GM13977 (cell line): ENCODE data around the gene PHF12.

Experiments
- DNase-seq: peaks from one replicate; pipeline ENCODE4 v3.0.0; 2012; ENCODE audit warnings: low spot score
- CTCF ChIP-seq: IDR thresholded peaks from 2 replicates; pipeline ENCODE4 v1.5.1; 2012; ENCODE audit warnings: mild to moderate bottlenecking, control low read depth; ENCODE audit not compliant: insufficient read depth; ENCODE audit errors: extremely low read depth, missing control alignments
- in situ Hi-C: fragments of 300-500 bp; cut with MboI; formaldehyde crosslinking; loops from one replicate; pipeline ENCODE4 v1.12.0; 2022; ENCODE audit warnings: low sequenced_read_pairs, low pct_unique_long_range_greater_than_20kb, mixed read lengths, inconsistent platforms; ENCODE audit not compliant: unreplicated experiment

The PHF12 gene

GRCh38 chr17:28864991-28865849 lies 86.1 kb downstream of the PHF12 start:
- DNase-seq, result no peak
- in situ Hi-C loops, result no loop called here
- TF ChIP-seq CTCF, result no peak

GRCh38 chr17:28863953-28864352 lies 87.4 kb downstream of the PHF12 start:
- TF ChIP-seq CTCF, result no peak
- in situ Hi-C loops, result no loop called here
- no peak for DNase-seq

GRCh38 chr17:28862561-28862960 lies 88.8 kb downstream of the PHF12 start:
- DNase-seq, result no peak
- in situ Hi-C loops, result no loop called here

GRCh38 chr17:28861393-28862203 lies 89.7 kb downstream of the PHF12 start:
- no peak for DNase-seq
- in situ Hi-C loops, result no loop called here
- no peak for TF ChIP-seq CTCF

More at GRCh38 chr17:28862561-28862960, 88.8 kb downstream of the PHF12 start:
- TF ChIP-seq CTCF, result no peak

- no peak for TF ChIP-seq CTCF
- DNase-seq, result no peak
- in situ Hi-C loops, result no loop called here
These were observed 90.9 kb downstream of the PHF12 start for GRCh38 chr17:28860363-28860808.

GRCh38 chr17:28858801-28859355 lies 92.4 kb downstream of the PHF12 start:
- no peak for DNase-seq
- in situ Hi-C loops, result no loop called here
- no peak for TF ChIP-seq CTCF
